ENCODE results near the gene BAZ2B. TPM values are rescaled to one million over a fixed set of nuclear protein-coding genes. Genes with fewer than 3 reads are reported as not detected.

The BAZ2B gene
- total RNA-seq, 1 experiment from 2014 or later, result 19.9 TPM

- Histone ChIP-seq H2AFZ (ENCODE audit: low read depth, low read length, poor library complexity, severe bottlenecking) (no peak overlapping the region), H3K4me3 (replicated peaks in 1 of 2; ENCODE audit: low read depth in 1 of 2, low read length in 2 of 2) (no peak overlapping the region), H3K36me3 (ENCODE audit: control insufficient read depth in 1 of 2, insufficient read depth in 2 of 2, low read length in 2 of 2) (no peaks in the 10 kb centered on the region), H3K27me3 (ENCODE audit: insufficient read depth, low read length) (no peaks in the 10 kb centered on the region), H4K20me1 (ENCODE audit: insufficient read depth) (no peaks in the 10 kb centered on the region), H3K9me3 (ENCODE audit: control insufficient read depth in 1 of 2, insufficient read depth in 1 of 2, low read depth in 1 of 2, low read length in 2 of 2) (no peaks in the 10 kb centered on the region), H3K9me2 (ENCODE audit: insufficient read depth) (no peaks in the 10 kb centered on the region), H3K27ac (ENCODE audit: low read depth, low read length) (no peak overlapping the region), H3K79me2 (ENCODE audit: insufficient read depth, low read length) (no peaks in the 10 kb centered on the region), H3K4me1 (ENCODE audit: control insufficient read depth in 1 of 2, insufficient read depth in 2 of 2, low read length in 2 of 2) (no peaks in the 10 kb centered on the region), H3K9ac (ENCODE audit: low read length) (no peak overlapping the region), H3K4me2 (ENCODE audit: low read length) (no peak overlapping the region)
- BruUV-seq (replicated peaks), result no TSS peak
- TF ChIP-seq EZH2phosphoT487 (IDR thresholded peaks at IDR 0.05; ENCODE audit: borderline replicate concordance) (no peak), TCF7L2 (IDR thresholded peaks at IDR 0.05; ENCODE audit: borderline replicate concordance, extremely low read depth, insufficient read depth, insufficient read length) (no peak), YY1 (IDR thresholded peaks at IDR 0.05; ENCODE audit: extremely low read depth, insufficient replicate concordance, low read depth, low read length) (no peak), CEBPB (IDR thresholded peaks at IDR 0.05; ENCODE audit: low read depth) (no peak), SIN3A (IDR thresholded peaks at IDR 0.05; ENCODE audit: low read depth) (no peak), ELF1 (IDR thresholded peaks at IDR 0.05; ENCODE audit: borderline replicate concordance, low read depth) (no peak), CTCF (IDR thresholded peaks at IDR 0.05 in 2 of 3, conservative IDR thresholded peaks at IDR 0.05 in 1 of 3; ENCODE audit: borderline replicate concordance in 1 of 3, insufficient read depth in 1 of 3, low read depth in 2 of 3, low read length in 2 of 3) (no peak), SP1 (IDR thresholded peaks at IDR 0.05; ENCODE audit: low read depth) (no peak), POLR2AphosphoS5 (IDR thresholded peaks at IDR 0.05; ENCODE audit: low read depth, low read length) (no peak), FOSL1 (IDR thresholded peaks at IDR 0.05; ENCODE audit: low read depth) (no peak)
- TF ChIP-seq, protein P1, sequence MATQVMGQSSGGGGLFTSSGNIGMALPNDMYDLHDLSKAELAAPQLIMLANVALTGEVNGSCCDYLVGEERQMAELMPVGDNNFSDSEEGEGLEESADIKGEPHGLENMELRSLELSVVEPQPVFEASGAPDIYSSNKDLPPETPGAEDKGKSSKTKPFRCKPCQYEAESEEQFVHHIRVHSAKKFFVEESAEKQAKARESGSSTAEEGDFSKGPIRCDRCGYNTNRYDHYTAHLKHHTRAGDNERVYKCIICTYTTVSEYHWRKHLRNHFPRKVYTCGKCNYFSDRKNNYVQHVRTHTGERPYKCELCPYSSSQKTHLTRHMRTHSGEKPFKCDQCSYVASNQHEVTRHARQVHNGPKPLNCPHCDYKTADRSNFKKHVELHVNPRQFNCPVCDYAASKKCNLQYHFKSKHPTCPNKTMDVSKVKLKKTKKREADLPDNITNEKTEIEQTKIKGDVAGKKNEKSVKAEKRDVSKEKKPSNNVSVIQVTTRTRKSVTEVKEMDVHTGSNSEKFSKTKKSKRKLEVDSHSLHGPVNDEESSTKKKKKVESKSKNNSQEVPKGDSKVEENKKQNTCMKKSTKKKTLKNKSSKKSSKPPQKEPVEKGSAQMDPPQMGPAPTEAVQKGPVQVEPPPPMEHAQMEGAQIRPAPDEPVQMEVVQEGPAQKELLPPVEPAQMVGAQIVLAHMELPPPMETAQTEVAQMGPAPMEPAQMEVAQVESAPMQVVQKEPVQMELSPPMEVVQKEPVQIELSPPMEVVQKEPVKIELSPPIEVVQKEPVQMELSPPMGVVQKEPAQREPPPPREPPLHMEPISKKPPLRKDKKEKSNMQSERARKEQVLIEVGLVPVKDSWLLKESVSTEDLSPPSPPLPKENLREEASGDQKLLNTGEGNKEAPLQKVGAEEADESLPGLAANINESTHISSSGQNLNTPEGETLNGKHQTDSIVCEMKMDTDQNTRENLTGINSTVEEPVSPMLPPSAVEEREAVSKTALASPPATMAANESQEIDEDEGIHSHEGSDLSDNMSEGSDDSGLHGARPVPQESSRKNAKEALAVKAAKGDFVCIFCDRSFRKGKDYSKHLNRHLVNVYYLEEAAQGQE (IDR thresholded peaks at IDR 0.05; ENCODE audit: low read depth), result no peak
- ChIA-PET POLR2A (no interaction called here), RAD21 (ENCODE audit: low non-redundant PET in 1 of 2, low total read pairs in 2 of 2, uncharacterized antibody in 2 of 2, unreplicated experiment in 2 of 2) (no interaction called here), CTCF (no interaction called here)
- no peak for DNase-seq (ENCODE audit: low read depth, low spot score)
- intact Hi-C loops (cut with micrococcal nuclease), result no loop called here
- no peak for ATAC-seq
Measured at GRCh38 chr2:159653962-159654361, 37.6 kb upstream of the BAZ2B start.
